ENCODE measurements around the gene CFAP74. TPM values are rescaled to one million over a fixed set of nuclear protein-coding genes. Genes with fewer than 3 reads are reported as not detected.

The CFAP74 gene
- total and polyA plus RNA-seq, 2 of the 13 experiments (the other 11 are each of a cell fraction or from before 2014, with no cell fraction given) = 0.27 to 0.62 TPM

- TF ChIP-seq ZSCAN25 (CRISPR knock-in tag; IDR thresholded peaks at IDR 0.05) (no peak; the same call in 1 of the 2 replicates), PLSCR1 (CRISPR knock-in tag; IDR thresholded peaks at IDR 0.05; ENCODE audit: borderline replicate concordance) (no peak), ZNF772 (CRISPR knock-in tag; IDR thresholded peaks at IDR 0.05) (peak; percentile 84), SKIL (CRISPR knock-in tag; IDR thresholded peaks at IDR 0.05; ENCODE audit: borderline replicate concordance) (peak; percentile 78; the same call in 1 of the 2 replicates), ZNF354B (CRISPR knock-in tag; IDR thresholded peaks at IDR 0.05) (no peak), MATR3 (CRISPR knock-in tag; IDR thresholded peaks at IDR 0.05) (no peak), RAD51 (IDR thresholded peaks at IDR 0.05; ENCODE audit: borderline replicate concordance) (no peak), SPEN (CRISPR knock-in tag; IDR thresholded peaks at IDR 0.05; ENCODE audit: low read depth) (peak; percentile 74), ZBTB38 (CRISPR knock-in tag; IDR thresholded peaks at IDR 0.05) (peak; percentile 59; the same call in 1 of the 2 replicates), SOX6 (IDR thresholded peaks at IDR 0.05) (no peak), SOX6 (CRISPR knock-in tag; IDR thresholded peaks at IDR 0.05) (peak; percentile 61), TOPORS (CRISPR knock-in tag; IDR thresholded peaks at IDR 0.05) (no peak), THYN1 (CRISPR knock-in tag; IDR thresholded peaks at IDR 0.05; ENCODE audit: borderline replicate concordance, low read depth) (no peak), CHD2 (IDR thresholded peaks at IDR 0.05; ENCODE audit: low read depth, low read length) (no peak), ZFP91 (CRISPR knock-in tag; IDR thresholded peaks at IDR 0.05; ENCODE audit: borderline replicate concordance) (peak; percentile 78; the same call in 1 of the 2 replicates), CEBPG (CRISPR knock-in tag; IDR thresholded peaks at IDR 0.05) (peak; percentile 30; the same call in 1 of the 2 replicates), MTA3 (CRISPR knock-in tag; IDR thresholded peaks at IDR 0.05) (no peak), SOX13 (IDR thresholded peaks at IDR 0.05) (0 out of 2 replicates have a peak, but pooled peaks have one; percentile 17), SOX13 (CRISPR knock-in tag; conservative IDR thresholded peaks at IDR 0.05 in 1 of 2, IDR thresholded peaks at IDR 0.05 in 1 of 2) (peak in 1 of 2 experiments; percentile 16; a peak in 1 of 4 replicates), FOXP1 (IDR thresholded peaks at IDR 0.05) (no peak), FOXP1 (CRISPR knock-in tag; IDR thresholded peaks at IDR 0.05) (peak; percentile 75), ZBTB14 (CRISPR knock-in tag; IDR thresholded peaks at IDR 0.05) (no peak), MZF1 (CRISPR knock-in tag; IDR thresholded peaks at IDR 0.05; ENCODE audit: borderline replicate concordance) (no peak), SP5 (CRISPR knock-in tag; IDR thresholded peaks at IDR 0.05; ENCODE audit: borderline replicate concordance, low read depth) (peak; percentile 32; the same call in 1 of the 2 replicates), MYPOP (CRISPR knock-in tag; IDR thresholded peaks at IDR 0.05) (no peak)
These were observed 43.6 kb downstream of the CFAP74 start (continued) for GRCh38 chr1:1959840-1960479.

Measured in HepG2 (cell line).